Measurements from ENCODE around the gene TMEM233. TPM values are rescaled to one million over a fixed set of nuclear protein-coding genes. Genes with fewer than 3 reads are reported as not detected.
"Not testable (repeated sequence)": the region's sequence is repeated elsewhere in the genome, so short reads cannot be mapped to it uniquely, and the experiment has no call there.

Gene TMEM233
- total RNA-seq, 1 donor from 2014 or later: 7.2 TPM

DNA sequence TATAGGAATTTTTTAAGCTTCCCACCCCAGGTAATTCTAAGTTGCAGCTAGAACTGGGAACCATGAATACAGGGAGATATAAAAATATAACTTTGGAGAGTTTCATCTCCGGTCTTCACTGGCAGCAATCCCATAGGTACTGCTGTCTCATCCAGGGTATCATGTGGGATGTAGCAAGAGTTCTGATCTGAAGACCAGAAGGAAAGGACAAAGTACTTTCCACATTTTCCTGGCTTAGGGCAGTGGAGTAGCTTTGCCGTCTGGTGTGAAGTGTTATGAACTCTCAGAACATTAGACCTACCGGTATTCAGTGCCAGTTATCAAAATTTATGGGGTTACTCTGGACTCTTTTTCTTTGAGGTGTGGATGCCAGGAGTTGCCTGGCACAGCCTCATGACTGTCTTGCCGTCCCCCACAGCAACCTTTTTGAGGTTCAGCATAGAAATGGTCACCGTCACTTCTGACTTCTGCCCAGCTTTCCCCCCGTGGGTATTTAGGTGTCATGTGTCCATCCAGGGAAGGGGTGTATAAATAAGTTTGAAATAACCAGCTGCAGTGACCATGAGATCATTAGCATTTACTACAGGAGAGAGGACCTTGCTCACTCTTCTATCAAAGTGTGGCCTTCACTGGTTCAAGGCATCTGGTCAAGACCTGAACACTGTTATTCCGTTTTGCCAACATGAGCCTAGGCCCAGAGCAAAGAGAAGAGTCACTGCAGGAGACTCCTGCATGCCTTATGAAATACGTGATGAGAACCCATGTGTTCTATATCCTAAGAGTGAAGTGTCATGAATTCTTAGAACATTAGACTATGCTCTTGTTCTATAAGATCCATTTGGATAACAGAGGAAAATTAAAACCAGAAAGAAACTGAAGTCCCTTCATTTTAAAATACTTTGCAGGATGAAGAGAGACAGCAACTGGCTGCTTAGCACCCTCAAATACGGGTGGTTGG lies 22.2 kb downstream of the TMEM233 start:
- Mint-ChIP-seq H3K27me3 (ENCODE audit: unreplicated experiment) (no peaks in the 10 kb centered on the region), H3K27ac (ENCODE audit: unreplicated experiment) (no peak overlapping the region)

DNA sequence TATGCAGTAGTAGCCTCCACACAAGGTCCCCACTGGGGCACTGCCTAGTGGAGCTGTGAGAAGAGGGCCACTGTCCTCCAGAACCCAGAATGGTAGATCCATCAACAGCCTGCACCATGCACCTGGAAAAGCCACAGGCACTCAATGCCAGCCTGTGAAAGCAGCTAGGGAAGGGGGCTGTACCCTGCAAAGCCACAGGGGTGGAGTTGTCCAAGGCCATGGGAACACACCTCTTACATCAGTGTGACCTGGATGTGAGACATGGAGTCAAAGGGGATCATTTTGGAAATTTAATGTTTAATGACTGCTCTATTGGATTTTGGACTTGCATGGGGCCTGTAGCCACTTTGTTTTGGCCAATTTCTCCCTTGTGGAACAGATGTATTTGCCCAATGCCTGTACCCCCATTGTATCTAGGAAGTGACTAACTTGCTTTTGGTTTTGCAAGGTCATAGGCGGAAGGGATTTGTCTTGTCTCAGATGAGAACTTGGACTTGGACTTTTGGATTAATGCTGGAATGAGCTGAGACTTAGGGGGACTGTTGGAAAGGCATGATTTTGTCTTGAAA lies 24.8 kb downstream of the TMEM233 start:
- H3K27ac Mint-ChIP-seq (ENCODE audit: unreplicated experiment); H3K9me3 Mint-ChIP-seq (ENCODE audit: unreplicated experiment); H3K4me1 Mint-ChIP-seq (ENCODE audit: unreplicated experiment); H3K4me3 Mint-ChIP-seq (ENCODE audit: unreplicated experiment); DNase-seq (ENCODE audit: low spot score); H3K27me3 Mint-ChIP-seq (ENCODE audit: unreplicated experiment): not testable (repeated sequence)
- H3K36me3 Mint-ChIP-seq (ENCODE audit: low read depth, unreplicated experiment): peaks cover 32% of the 10 kb centered on the region

More for the DNA sequence above, 22.2 kb downstream of the TMEM233 start:
- TF ChIP-seq, protein P1, sequence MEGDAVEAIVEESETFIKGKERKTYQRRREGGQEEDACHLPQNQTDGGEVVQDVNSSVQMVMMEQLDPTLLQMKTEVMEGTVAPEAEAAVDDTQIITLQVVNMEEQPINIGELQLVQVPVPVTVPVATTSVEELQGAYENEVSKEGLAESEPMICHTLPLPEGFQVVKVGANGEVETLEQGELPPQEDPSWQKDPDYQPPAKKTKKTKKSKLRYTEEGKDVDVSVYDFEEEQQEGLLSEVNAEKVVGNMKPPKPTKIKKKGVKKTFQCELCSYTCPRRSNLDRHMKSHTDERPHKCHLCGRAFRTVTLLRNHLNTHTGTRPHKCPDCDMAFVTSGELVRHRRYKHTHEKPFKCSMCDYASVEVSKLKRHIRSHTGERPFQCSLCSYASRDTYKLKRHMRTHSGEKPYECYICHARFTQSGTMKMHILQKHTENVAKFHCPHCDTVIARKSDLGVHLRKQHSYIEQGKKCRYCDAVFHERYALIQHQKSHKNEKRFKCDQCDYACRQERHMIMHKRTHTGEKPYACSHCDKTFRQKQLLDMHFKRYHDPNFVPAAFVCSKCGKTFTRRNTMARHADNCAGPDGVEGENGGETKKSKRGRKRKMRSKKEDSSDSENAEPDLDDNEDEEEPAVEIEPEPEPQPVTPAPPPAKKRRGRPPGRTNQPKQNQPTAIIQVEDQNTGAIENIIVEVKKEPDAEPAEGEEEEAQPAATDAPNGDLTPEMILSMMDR (IDR thresholded peaks at IDR 0.05; ENCODE audit: unreplicated experiment): no peak
- DNase-seq (ENCODE audit: low spot score): no peak
- peaks cover 4% of the 10 kb centered on the region for H3K9me3 Mint-ChIP-seq (ENCODE audit: unreplicated experiment)
- no peak overlapping the region for H3K4me3 Mint-ChIP-seq (ENCODE audit: unreplicated experiment)
- H3K4me1 Mint-ChIP-seq (ENCODE audit: unreplicated experiment): no peaks in the 10 kb centered on the region
- peaks cover 33% of the 10 kb centered on the region for H3K36me3 Mint-ChIP-seq (ENCODE audit: low read depth, unreplicated experiment)

DNA sequence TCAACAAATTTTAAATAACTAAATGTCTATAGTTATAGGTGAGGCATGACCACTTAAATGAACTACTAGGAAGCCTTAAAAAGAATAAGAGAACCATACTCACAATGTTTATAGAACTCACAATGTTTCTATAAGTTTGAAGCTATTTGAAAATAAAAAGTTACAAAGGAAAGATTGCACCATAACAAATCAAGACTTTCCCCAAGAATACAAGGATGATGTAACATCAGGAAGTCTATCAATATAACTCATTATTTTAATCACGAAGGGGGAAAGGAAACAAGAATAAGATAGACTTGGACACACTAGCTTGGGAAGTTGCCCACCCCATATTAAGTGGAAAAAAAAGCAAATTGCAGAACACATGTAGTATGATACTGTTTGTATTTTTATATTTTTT lies 26.9 kb downstream of the TMEM233 start:
- TF ChIP-seq, protein P1 (IDR thresholded peaks at IDR 0.05; ENCODE audit: unreplicated experiment): no peak
- Mint-ChIP-seq H3K27me3 (ENCODE audit: unreplicated experiment) (no peaks in the 10 kb centered on the region), H3K4me3 (ENCODE audit: unreplicated experiment) (no peak overlapping the region), H3K9me3 (ENCODE audit: unreplicated experiment) (peaks cover 4% of the 10 kb centered on the region), H3K4me1 (ENCODE audit: unreplicated experiment) (no peaks in the 10 kb centered on the region), H3K27ac (ENCODE audit: unreplicated experiment) (no peak overlapping the region), H3K36me3 (ENCODE audit: low read depth, unreplicated experiment) (peaks cover 32% of the 10 kb centered on the region)
- no peak for DNase-seq (ENCODE audit: low spot score)

DNA sequence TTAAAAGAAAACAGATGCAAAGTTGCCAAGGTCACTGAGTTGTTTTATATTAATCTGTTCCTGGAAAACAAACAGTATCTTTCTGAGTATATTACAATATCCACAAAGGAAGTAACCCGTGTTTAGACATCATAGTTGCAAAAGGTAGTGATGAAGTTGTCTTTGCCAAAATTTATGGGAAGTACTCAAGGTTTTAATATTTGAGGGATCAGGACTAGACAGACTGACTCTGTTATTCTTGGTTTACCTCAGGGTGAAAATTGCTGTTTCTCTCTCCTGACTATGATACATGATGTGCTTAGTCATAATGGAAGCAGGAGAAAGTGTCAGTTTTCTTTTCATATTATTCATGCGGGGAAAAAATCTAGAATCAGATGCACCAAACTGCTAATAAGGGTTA lies 28.3 kb downstream of the TMEM233 start:
- Mint-ChIP-seq H3K27me3 (ENCODE audit: unreplicated experiment) (no peaks in the 10 kb centered on the region), H3K27ac (ENCODE audit: unreplicated experiment) (no peak overlapping the region), H3K36me3 (ENCODE audit: low read depth, unreplicated experiment) (peaks cover 21% of the 10 kb centered on the region), H3K4me3 (ENCODE audit: unreplicated experiment) (no peak overlapping the region), H3K9me3 (ENCODE audit: unreplicated experiment) (peaks cover 4% of the 10 kb centered on the region), H3K4me1 (ENCODE audit: unreplicated experiment) (no peaks in the 10 kb centered on the region)
- no peak for DNase-seq (ENCODE audit: low spot score)
- TF ChIP-seq, protein P1 (IDR thresholded peaks at IDR 0.05; ENCODE audit: unreplicated experiment): no peak

DNA sequence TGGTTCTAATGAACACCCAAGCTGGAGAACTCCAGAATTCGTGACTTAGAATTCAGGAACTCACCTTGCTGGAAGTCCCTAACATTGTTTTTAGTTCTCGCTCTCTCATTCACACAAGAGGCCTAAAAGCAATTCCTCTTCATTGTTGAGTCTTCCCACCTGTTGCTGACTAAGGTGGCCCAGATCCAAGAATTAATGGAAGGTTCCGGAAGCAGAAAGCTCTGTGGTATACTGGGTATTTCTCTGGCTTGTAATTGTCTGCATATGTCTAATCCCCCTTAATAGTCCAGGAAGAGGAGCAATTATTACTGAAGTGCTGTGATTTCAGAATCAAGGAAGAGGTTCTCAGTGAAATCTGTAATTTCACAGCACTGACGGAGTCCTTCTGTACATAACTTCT lies 31.4 kb downstream of the TMEM233 start:
- Mint-ChIP-seq H3K9me3 (ENCODE audit: unreplicated experiment) (no peaks in the 10 kb centered on the region), H3K27me3 (ENCODE audit: unreplicated experiment) (no peaks in the 10 kb centered on the region), H3K36me3 (ENCODE audit: low read depth, unreplicated experiment) (peaks cover 13% of the 10 kb centered on the region), H3K4me1 (ENCODE audit: unreplicated experiment) (no peaks in the 10 kb centered on the region), H3K4me3 (ENCODE audit: unreplicated experiment) (no peak overlapping the region), H3K27ac (ENCODE audit: unreplicated experiment) (no peak overlapping the region)
- TF ChIP-seq, protein P1 (IDR thresholded peaks at IDR 0.05; ENCODE audit: unreplicated experiment): no peak
- no peak for DNase-seq (ENCODE audit: low spot score)
